ENCODE measurements around the gene CCNG2.

GRCh38 chr4:77188498-77189220 is 31.7 kb downstream of the CCNG2 start:
- TF ChIP-seq SNRNP70 (optimal IDR thresholded peaks at IDR 0.05; ENCODE audit: low read depth, low read length) = no peak
- no peak for TF ChIP-seq SIX5 (IDR thresholded peaks at IDR 0.05; ENCODE audit: borderline replicate concordance in 1 of 2, insufficient read depth in 1 of 2, low read depth in 1 of 2, low read length in 2 of 2)
- no peak for TF ChIP-seq ZNF143 (CRISPR knock-in tag; IDR thresholded peaks at IDR 0.05)
- no peak for TF ChIP-seq CBX8 (IDR thresholded peaks at IDR 0.05; ENCODE audit: borderline replicate concordance, extremely low read depth, low read depth, low read length, poor library complexity, severe bottlenecking)
- no peak for TF ChIP-seq HDAC6 (IDR thresholded peaks at IDR 0.05; ENCODE audit: low read depth, low read length)
- no peak for TF ChIP-seq PKNOX1 (IDR thresholded peaks at IDR 0.05)
- no peak for TF ChIP-seq EZH2 (IDR thresholded peaks at IDR 0.05; ENCODE audit: borderline replicate concordance, low read depth, low read length)
- no peak for TF ChIP-seq ZNF212 (CRISPR knock-in tag; IDR thresholded peaks at IDR 0.05)
- TF ChIP-seq NELFE (IDR thresholded peaks at IDR 0.05; ENCODE audit: insufficient read depth, insufficient read length) = no peak
- no peak for TF ChIP-seq ZNF3 (CRISPR knock-in tag; IDR thresholded peaks at IDR 0.05)
- TF ChIP-seq MITF (IDR thresholded peaks at IDR 0.05) = no peak
- no peak for TF ChIP-seq POLR2A (conservative IDR thresholded peaks at IDR 0.05)
- no peak for TF ChIP-seq PBX2 (CRISPR knock-in tag; IDR thresholded peaks at IDR 0.05; ENCODE audit: low read depth)
- TF ChIP-seq PBX2 (tag; conservative IDR thresholded peaks at IDR 0.05; ENCODE audit: low read depth) = no peak
